Medulla oblongata (tissue), 1 donor: ENCODE data around the gene SPOCK1.
A peak's percentile ranks its signal among the peaks of the same experiment; 100 is the strongest.

Source experiments
- DNase-seq: peaks from one replicate; pipeline ENCODE4 v3.0.0-alpha.2; 2015; ENCODE audit errors: extremely low spot score

The SPOCK1 gene

GRCh38 chr5:137228816-137229215 lies 270.3 kb downstream of the SPOCK1 start:
- no peak for DNase-seq

GRCh38 chr5:137226081-137226480 lies 273.0 kb downstream of the SPOCK1 start:
- DNase-seq: no peak

- DNase-seq: no peak
Measured at GRCh38 chr5:137223324-137224295, 275.5 kb downstream of the SPOCK1 start.

- no peak for DNase-seq
Measured at GRCh38 chr5:137221943-137222342, 277.2 kb downstream of the SPOCK1 start.

- DNase-seq: peak; percentile 35
Measured at GRCh38 chr5:137220523-137220927, 278.6 kb downstream of the SPOCK1 start.

- no peak for DNase-seq
Measured at GRCh38 chr5:137218896-137219295, 280.2 kb downstream of the SPOCK1 start.

- peak; percentile 78 for DNase-seq
Measured at GRCh38 chr5:137218471-137218870, 280.7 kb downstream of the SPOCK1 start.

GRCh38 chr5:137217599-137218200 lies 281.4 kb downstream of the SPOCK1 start:
- no peak for DNase-seq

- DNase-seq: no peak
Measured at GRCh38 chr5:137216976-137217598, 282.0 kb downstream of the SPOCK1 start.

GRCh38 chr5:137215780-137216179 lies 283.3 kb downstream of the SPOCK1 start:
- no peak for DNase-seq

- no peak for DNase-seq
Measured at GRCh38 chr5:137215261-137215660, 283.9 kb downstream of the SPOCK1 start.

GRCh38 chr5:137214446-137215189 lies 284.5 kb downstream of the SPOCK1 start:
- DNase-seq: no peak

- DNase-seq: no peak
Measured at GRCh38 chr5:137212471-137212870, 286.7 kb downstream of the SPOCK1 start.

- no peak for DNase-seq
Measured at GRCh38 chr5:137209232-137209809, 289.8 kb downstream of the SPOCK1 start.

- DNase-seq: no peak
Measured at GRCh38 chr5:137207023-137207760, 291.9 kb downstream of the SPOCK1 start.

GRCh38 chr5:137206030-137206715 lies 293.0 kb downstream of the SPOCK1 start:
- DNase-seq: no peak

GRCh38 chr5:137205231-137206027 lies 293.7 kb downstream of the SPOCK1 start:
- no peak for DNase-seq

GRCh38 chr5:137203011-137203632 lies 296.0 kb downstream of the SPOCK1 start:
- no peak for DNase-seq

GRCh38 chr5:137201876-137202275 lies 297.2 kb downstream of the SPOCK1 start:
- DNase-seq: no peak
